GM12801 (cell line): Measurements from ENCODE around the gene FIG4.

ENCODE experiments used
- TF ChIP-seq, protein P1 (sequence below): IDR thresholded peaks from one replicate; pipeline ENCODE4 v1.5.1; 2011; ENCODE audit warnings: control low read depth; ENCODE audit not compliant: insufficient read length; ENCODE audit errors: extremely low read depth

Gene FIG4

DNA sequence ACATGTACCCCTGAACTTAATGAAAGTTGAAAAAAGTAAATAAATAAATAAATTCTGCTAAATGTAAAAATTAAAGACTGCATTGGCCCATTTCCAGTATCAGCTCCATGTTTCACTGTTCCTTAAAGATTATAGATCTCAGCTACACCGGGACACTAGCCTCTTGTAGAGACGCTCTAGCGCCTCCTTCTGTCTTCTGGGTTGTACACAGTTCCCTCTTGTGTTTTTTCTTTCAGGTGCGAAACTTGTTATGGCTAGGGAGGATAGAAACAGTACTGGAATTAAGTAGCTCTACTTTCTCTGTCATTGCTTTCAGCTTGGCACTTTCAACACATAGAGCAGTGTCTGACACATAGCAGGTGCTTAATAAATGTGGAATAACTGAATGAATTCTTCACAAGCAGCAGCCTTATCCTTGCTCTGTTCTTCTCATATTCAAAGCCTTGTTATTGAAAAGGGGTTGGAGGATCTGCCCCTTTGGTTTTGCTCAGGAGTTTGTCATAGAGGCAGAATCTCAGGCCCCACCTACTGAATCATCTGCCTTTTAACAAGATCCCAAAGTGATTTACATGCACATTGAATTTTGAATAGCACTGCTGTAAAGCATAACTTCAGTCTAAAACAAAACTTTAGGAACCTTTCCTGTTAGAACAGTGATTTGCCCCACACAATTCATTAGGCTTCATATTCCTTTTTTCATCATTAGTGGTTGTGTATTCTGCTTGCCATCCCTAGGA lies 92.3 kb downstream of the FIG4 start:
- TF ChIP-seq, protein P1, sequence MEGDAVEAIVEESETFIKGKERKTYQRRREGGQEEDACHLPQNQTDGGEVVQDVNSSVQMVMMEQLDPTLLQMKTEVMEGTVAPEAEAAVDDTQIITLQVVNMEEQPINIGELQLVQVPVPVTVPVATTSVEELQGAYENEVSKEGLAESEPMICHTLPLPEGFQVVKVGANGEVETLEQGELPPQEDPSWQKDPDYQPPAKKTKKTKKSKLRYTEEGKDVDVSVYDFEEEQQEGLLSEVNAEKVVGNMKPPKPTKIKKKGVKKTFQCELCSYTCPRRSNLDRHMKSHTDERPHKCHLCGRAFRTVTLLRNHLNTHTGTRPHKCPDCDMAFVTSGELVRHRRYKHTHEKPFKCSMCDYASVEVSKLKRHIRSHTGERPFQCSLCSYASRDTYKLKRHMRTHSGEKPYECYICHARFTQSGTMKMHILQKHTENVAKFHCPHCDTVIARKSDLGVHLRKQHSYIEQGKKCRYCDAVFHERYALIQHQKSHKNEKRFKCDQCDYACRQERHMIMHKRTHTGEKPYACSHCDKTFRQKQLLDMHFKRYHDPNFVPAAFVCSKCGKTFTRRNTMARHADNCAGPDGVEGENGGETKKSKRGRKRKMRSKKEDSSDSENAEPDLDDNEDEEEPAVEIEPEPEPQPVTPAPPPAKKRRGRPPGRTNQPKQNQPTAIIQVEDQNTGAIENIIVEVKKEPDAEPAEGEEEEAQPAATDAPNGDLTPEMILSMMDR = no peak

DNA sequence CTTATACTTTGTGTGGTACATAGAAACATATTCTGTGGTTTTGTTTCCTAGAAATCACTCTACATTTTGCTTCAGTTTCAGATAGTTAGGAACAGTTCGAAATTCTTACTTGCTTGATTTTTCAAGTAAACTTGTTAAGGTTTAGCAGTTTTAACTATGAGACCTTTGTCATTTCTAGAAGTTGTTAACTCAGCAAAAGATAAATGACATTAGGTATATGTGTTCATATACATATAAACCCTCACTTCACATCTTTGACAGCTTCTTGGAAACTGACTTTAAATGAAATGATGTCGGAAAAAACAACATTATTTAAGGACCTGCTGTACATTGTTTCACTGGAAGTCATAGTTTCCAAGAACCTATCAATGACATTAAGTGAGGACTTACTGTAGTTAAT lies 96.2 kb downstream of the FIG4 start:
- TF ChIP-seq, protein P1 = no peak

DNA sequence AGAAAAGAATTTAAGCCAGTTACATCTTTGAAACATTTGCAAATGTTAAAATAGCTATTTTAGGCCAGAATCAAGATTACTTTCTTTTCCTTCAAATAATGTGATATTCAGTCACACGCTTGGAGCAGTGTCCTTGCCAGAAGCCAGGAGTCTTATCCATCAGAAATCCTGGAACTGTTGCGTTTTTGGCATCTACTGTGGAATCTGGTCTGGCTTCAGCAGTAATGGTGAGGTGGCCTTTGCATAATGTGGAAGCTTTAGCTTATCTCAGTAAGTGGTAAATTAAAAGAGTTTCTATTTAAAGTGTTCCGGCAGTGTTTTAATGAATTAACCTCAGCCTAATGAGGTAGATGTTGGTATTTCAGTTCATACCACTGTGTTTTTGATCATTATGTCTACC lies 97.6 kb downstream of the FIG4 start:
- TF ChIP-seq, protein P1 = no peak

DNA sequence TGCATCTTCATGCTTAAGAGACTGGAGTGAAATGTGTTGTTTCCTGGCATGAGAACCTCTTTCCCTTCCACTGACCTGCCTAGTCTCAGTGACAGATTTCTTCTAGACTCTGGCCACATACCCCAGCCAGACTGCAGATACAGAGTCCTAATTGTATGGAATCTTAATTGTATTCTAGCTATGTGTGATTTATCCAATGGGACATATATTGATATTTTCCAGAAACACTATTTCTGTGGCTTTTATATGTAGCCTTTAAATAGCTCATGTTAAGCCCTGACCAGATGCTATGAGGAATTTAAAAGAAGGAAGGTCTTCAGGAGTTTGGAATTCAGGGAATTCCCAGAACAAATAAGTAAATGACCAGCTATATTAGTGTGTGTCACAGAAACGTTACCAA lies 99.0 kb downstream of the FIG4 start:
- TF ChIP-seq, protein P1 = no peak

DNA sequence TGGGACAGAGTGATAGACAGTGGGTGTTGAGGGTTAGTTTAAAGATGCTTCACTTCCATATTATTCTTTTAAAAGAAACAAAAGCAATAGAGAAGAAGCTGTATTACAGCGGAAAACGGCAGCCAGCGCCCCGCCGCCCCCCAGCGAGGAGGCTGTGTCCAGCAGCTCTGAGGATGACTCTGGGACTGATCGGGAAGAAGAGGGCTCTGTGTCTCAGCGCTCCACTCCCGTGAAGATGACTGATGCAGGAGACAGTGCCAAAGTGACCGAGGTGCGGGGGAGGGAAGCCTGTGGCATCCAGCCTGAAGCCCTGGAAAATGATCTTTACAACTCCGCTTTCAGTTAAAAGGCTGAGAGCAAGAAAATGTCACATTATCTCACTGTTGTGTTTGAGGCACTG lies 100.2 kb downstream of the FIG4 start:
- TF ChIP-seq, protein P1 = no peak

DNA sequence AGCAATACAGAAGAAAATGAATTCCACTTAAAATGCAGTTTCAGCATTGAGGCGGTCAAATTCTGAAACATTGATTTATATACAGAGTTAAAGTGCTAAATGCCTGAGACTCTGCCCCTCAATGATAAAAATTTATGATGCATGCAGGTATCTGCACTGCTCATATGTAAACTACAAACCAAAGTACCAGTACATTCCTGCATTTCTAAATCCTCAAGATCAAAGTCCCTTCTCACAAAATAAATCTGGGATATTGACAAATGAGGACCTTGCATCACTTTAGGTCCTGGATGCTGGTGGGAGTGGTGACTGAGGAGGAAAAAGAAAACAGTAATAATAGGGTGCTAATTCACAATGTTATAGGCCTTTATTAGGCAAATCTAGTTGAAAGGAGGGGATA lies 101.9 kb downstream of the FIG4 start:
- TF ChIP-seq, protein P1 = no peak

DNA sequence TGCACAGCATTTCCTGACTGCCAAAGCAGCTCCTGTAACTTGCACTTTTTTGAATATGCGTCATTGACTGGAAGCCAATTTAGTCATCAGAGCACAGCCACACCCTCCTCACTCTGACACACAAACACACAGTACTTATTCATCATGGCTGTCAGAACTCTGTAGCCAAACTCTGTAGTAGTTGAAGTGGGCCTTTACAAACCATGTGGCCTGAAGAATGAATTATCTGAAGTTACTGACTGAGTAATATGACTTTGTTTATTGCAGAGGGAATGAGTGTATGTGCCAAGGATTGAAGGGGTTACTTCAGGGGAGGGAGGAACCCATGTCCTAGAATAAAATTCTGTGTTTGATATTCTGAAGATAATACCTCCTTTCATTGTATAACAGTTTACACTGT lies 102.7 kb downstream of the FIG4 start:
- TF ChIP-seq, protein P1 = no peak
